Measurements from ENCODE around the gene C11orf91.

DNA sequence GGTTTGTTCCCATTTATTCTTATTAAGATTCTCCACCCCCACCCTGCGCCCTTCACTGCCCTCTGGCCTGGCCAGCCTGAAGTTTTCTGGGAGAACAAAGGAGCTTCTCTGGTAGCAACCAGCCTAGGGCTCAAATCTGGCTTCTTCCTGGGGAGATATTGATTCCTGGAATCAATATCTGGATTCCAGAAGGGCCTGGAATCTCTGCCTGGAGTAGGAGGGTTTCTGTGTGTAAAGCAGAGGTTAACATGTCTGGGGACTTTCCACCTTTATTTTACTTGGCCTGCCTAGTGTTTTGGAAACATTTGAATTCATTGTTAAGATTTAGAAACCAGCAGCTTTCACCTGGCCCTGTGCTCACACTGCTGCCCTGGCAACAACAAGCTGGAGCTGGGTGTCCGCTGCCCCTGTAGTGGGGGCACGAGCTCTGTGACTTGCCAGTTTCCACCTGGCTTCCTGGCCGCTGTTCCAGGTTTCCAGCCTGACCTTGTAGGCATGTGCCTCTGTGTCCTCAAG is 5.5 kb downstream of the C11orf91 start:
- TF ChIP-seq CTCF (conservative IDR thresholded peaks at IDR 0.05 in 1 of 2, IDR thresholded peaks at IDR 0.05 in 1 of 2; ENCODE audit: extremely low read depth in 1 of 2, insufficient read depth in 1 of 2, low read depth in 1 of 2, low read length in 2 of 2) (no peak), EZH2 (IDR thresholded peaks at IDR 0.05; ENCODE audit: borderline replicate concordance, low read length) (no peak)

Data from mammary epithelial cell (primary cell).